IPS DF 6.9 (cell line): ENCODE results near the gene P2RY8.
"Not testable (repeated sequence)": the region's sequence is repeated elsewhere in the genome, so short reads cannot be mapped to it uniquely, and the experiment has no call there.

ENCODE experiments used
- DNase-seq: peaks from one replicate; pipeline ENCODE4 v3.0.0-alpha.2; 2013; ENCODE audit warnings: low read depth, low spot score
- H3K27ac ChIP-seq: one replicate; pipeline ENCODE4 v1.5.1; 2013; ENCODE audit warnings: low read length, control low read depth
- H3K27me3 ChIP-seq: 2 replicates; pipeline ENCODE4 v1.6.1; 2013; ENCODE audit warnings: mild to moderate bottlenecking, low read length; ENCODE audit not compliant: control insufficient read depth, insufficient read depth
- H3K36me3 ChIP-seq: 2 replicates; pipeline ENCODE4 v1.6.1; 2013; ENCODE audit warnings: low read length; ENCODE audit not compliant: control insufficient read depth, insufficient read depth
- H3K4me1 ChIP-seq: 2 replicates; pipeline ENCODE4 v1.6.1; 2013; ENCODE audit warnings: low read length; ENCODE audit not compliant: control insufficient read depth, insufficient read depth
- H3K4me3 ChIP-seq: 2 replicates; pipeline ENCODE4 v1.5.1; 2013; ENCODE audit warnings: mild to moderate bottlenecking, low read length
- H3K9me3 ChIP-seq: 2 replicates; pipeline ENCODE4 v1.6.1; 2013; ENCODE audit warnings: low read length, inconsistent platforms; ENCODE audit not compliant: control insufficient read depth, insufficient read depth
- WGBS: extraction: QIAGEN DNeasy Blood & Tissue Kit; methylation state at CpG from one replicate; pipeline ENCODE4 v1.1.7; 2013; ENCODE audit warnings: mixed read lengths, missing lambda C conversion rate; ENCODE audit not compliant: insufficient read length, insufficient coverage; 5-methylcytosine and 5-hydroxymethylcytosine counted together

P2RY8 gene

DNA sequence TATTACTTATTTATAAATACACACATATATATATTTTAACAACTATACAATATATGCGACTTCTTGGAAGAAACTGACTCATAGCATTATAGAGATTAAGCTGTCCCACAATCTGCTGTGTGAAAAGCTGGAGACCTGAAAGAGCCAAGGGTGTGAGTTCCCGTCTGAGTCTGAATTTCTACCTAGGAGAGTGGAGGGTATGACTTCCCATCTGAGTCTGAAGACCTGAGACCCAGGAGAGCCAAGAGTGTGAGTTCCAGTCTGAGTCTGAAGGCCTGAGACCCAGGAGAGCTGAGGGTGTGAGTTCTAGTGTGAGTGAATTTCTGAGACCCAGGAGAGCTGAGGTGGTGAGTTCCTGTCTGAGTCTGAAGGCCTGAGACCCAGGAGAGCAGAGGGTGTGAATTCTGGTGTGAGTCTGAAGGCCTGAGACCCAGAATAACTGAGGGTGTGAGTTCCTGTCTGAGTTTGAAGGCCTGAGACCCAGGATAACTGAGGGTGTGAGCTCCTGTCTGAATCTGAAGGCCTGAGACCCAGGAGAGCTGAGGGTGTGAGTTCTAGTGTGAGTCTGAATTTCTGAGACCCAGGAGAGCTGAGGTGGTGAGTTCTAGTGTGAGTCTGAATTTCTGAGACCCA is 8.9 kb upstream of the P2RY8 start:
- Histone ChIP-seq H3K27me3 (no peaks in the 10 kb centered on the region), H3K27ac (no peak overlapping the region), H3K4me1 (no peaks in the 10 kb centered on the region), H3K4me3 (no peak overlapping the region), H3K9me3 (no peaks in the 10 kb centered on the region), H3K36me3 (no peaks in the 10 kb centered on the region)
- WGBS: no CpG with 5 or more reads among the region's 2 CpGs
- DNase-seq: no peak

DNA sequence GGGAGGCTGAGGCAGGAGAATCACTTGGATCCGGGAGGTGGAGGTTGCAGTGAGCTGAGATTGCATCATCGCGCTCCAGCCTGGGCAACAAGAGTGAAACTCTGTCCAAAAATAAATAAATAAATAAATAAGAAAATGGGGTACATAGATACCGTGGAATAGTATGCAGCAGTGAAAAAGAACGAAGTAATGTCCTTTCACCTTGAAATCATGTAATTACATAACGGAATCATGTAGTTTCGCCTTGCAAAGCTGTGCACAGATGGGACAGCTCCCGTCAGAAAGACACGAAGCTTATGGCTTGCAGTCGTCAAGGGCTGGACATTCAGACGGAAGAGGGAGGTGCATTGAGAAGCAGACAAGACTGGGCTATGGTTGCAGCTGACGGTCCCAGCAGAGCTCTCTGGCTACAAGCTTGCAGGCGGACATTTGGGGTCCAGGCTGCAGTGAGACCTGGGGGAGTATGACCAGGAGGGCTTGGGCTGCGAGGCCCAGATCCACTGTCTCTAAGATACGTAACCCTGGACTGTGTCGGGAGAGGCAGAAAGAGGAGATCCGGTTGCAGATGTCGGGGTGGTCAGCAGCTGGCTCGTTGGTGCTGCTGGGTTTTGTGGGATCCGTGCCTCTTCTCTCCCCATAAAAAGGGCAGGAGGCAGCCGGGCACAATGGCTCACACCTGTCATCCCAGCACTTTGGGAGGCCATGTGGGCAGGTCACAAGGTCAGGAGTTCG is 6.2 kb upstream of the P2RY8 start:
- Histone ChIP-seq H3K27me3 (no peaks in the 10 kb centered on the region), H3K4me1 (no peaks in the 10 kb centered on the region), H3K4me3 (no peak overlapping the region), H3K9me3 (no peaks in the 10 kb centered on the region), H3K36me3 (no peaks in the 10 kb centered on the region), H3K27ac (no peak overlapping the region)
- whole genome bisulfite sequencing: no CpG with 5 or more reads among the region's 22 CpGs
- no peak for DNase-seq

DNA sequence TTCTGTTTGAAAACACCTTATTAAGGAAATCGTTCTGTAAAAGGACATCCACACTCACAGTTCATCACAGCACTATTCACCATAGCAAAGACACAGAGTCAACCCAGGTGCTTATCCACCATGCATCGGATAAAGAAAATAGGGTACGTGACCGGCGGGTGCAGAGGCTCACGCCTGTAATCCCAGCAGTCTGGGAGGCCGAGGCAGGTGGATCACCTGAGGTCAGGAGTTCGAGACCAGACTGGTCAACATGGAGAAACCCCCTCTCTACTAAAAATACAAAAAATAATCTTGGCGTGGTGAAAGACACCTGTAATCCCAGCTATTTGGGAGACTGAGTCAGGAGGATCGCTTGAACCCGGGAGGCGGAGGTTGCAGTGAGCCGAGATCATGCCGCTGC is 2.2 kb upstream of the P2RY8 start:
- H3K4me3 ChIP-seq, H3K27me3 ChIP-seq, H3K27ac ChIP-seq, H3K9me3 ChIP-seq, DNase-seq, H3K36me3 ChIP-seq, H3K4me1 ChIP-seq: not testable (repeated sequence)
- WGBS: no CpG with 5 or more reads among the region's 14 CpGs

DNA sequence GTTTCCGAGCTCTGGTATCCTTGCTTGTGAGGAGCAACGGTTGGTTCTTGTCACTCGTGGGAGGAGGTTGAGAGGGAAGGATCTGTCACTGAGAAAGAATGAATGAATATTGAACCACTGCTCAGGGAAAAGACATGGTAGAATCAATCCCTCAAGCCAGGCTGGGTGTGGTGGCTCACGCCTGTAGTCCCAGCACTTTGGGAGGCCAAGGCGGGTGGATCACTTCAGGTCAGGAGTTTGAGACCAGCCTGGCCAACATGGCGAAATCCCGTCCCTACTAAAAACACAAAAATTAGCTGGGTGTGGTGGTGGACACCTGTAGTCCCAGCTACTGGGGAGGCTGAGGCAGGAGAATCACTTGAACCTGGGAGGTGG is 718 bp upstream of the P2RY8 start:
- WGBS: no CpG with 5 or more reads among the region's 7 CpGs
- H3K27ac ChIP-seq: not testable (repeated sequence)

DNA sequence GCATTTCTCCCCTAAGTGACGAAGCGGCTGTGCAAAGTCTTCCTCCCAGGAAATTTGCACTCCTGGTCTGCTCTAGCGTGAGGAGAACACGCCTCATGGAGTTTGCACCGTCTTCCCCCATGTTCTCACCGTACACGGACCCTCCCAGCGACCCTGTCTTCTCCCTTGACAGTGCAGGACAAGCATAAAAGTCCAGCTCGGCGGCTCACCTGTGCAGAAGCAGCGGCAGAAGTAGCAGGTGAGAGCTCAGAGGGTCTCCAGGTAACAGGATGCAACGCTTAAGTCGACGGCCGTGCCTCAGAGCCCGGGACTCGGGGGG is 314 bp downstream of the P2RY8 start:
- H3K27ac ChIP-seq: no peak overlapping the region
- DNase-seq: no peak
- H3K9me3 ChIP-seq: no peaks in the 10 kb centered on the region
- H3K36me3 ChIP-seq: no peaks in the 10 kb centered on the region
- H3K4me3 ChIP-seq: no peak overlapping the region
- no CpG with 5 or more reads among the region's 17 CpGs for WGBS
- no peaks in the 10 kb centered on the region for H3K4me1 ChIP-seq
- H3K27me3 ChIP-seq: no peaks in the 10 kb centered on the region

More for the DNA sequence above, 718 bp upstream of the P2RY8 start:
- not testable (repeated sequence) for H3K9me3 ChIP-seq, H3K4me3 ChIP-seq, DNase-seq, H3K36me3 ChIP-seq, H3K4me1 ChIP-seq, H3K27me3 ChIP-seq

GRCh38 chrX:1535241-1536041 is 1.5 kb downstream of the P2RY8 start:
- H3K9me3 ChIP-seq: no peaks in the 10 kb centered on the region
- H3K4me3 ChIP-seq: no peak overlapping the region
- no CpG with 5 or more reads among the region's 33 CpGs for WGBS
- no peak for DNase-seq
- no peaks in the 10 kb centered on the region for H3K36me3 ChIP-seq
- H3K27me3 ChIP-seq: no peaks in the 10 kb centered on the region
- no peak overlapping the region for H3K27ac ChIP-seq
- H3K4me1 ChIP-seq: no peaks in the 10 kb centered on the region

DNA sequence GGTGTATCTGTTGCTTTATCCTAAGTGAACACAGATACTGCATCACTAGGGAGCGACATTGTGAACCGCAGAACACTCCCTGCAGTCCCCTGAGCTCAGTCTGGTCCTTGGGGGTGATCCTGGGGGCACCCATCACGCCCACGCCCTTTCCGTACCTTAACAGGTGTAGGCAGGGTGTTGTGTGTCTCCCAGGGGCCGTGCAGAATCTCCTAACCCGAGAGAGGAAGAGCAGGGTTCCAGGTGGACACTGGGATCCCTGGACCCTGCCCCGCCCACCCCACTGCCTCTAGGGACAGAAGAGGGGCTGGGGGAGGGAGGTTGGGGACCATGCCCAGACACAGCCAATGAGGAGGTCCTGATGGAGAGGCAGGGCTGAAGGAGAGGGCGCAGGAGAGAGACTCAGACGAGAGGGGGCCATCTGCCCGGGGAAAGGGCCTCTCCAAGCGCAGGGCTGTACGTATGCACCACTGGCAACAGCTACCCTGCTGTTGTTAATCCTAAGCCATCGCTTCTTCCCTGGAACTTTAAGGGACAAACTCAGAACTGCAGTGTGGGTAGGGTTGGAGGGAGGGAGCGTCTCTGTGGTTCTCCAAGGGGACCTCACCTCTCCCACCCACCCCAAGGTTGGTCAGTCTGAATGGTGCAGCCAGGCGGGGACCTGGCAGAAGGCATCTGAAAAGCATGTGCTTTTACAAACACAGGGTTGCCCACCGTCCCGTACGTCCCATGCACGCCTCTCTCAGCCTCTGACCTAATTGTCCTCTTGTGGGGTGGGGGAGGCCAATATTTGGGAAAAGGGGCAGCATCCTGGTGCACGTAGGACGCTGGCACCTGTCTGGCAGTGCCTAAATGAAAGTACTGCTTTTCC is 2.5 kb downstream of the P2RY8 start:
- DNase-seq: no peak
- Histone ChIP-seq H3K4me1 (no peaks in the 10 kb centered on the region), H3K27me3 (no peaks in the 10 kb centered on the region), H3K36me3 (no peaks in the 10 kb centered on the region), H3K27ac (no peak overlapping the region), H3K9me3 (no peaks in the 10 kb centered on the region), H3K4me3 (no peak overlapping the region)
- WGBS: no CpG with 5 or more reads among the region's 22 CpGs

- no peak overlapping the region for H3K27ac ChIP-seq
- H3K36me3 ChIP-seq: no peaks in the 10 kb centered on the region; the same call in 1 of the 2 replicates
- DNase-seq: no peak
- H3K4me1 ChIP-seq: no peaks in the 10 kb centered on the region
- no peaks in the 10 kb centered on the region for H3K9me3 ChIP-seq
- no peak overlapping the region for H3K4me3 ChIP-seq
- no peaks in the 10 kb centered on the region for H3K27me3 ChIP-seq
- no CpG with 5 or more reads among the region's 4 CpGs for WGBS
These were observed 3.9 kb downstream of the P2RY8 start for GRCh38 chrX:1533058-1533457.

- no peak for DNase-seq
- Histone ChIP-seq H3K27me3 (no peaks in the 10 kb centered on the region), H3K36me3 (no peaks in the 10 kb centered on the region; the same call in 1 of the 2 replicates), H3K4me3 (no peak overlapping the region), H3K27ac (no peak overlapping the region), H3K4me1 (no peaks in the 10 kb centered on the region), H3K9me3 (no peaks in the 10 kb centered on the region)
- no CpG with 5 or more reads among the region's 10 CpGs for WGBS
These were observed 5.7 kb downstream of the P2RY8 start for GRCh38 chrX:1531096-1531890.
